Heart right ventricle (tissue), 16 donors: ENCODE results near the gene SLFN12L. TPM values are rescaled to one million over a fixed set of nuclear protein-coding genes. Genes with fewer than 3 reads are reported as not detected.

ENCODE experiments used
- ATAC-seq, 8 donors: fragments of 200-7000 bp; cut with Tn5 transposase; one replicate each; pipeline ENCODE4 v1.9.1; 2020; ENCODE audit warnings: mild to moderate bottlenecking in 8 of 8, moderate library complexity in 8 of 8, moderate number of reproducible peaks in 1 of 8
- DNase-seq, 2 donors: peaks; one replicate each; pipeline ENCODE4 v3.0.0-alpha.2; 2020
- H3K27ac ChIP-seq, 10 donors: fragments of 200-600 bp; sonication (generic) in 2 of 10; one replicate each; pipeline versions ENCODE4 v1.5.0 to v1.8.0; 2020 to 2022; ENCODE audit warnings: mild to moderate bottlenecking in 3 of 10
- H3K27me3 ChIP-seq, 7 donors: fragments of 200-600 bp; one replicate each; pipeline ENCODE4 v1.8.0; 2021 to 2022; ENCODE audit warnings: mild to moderate bottlenecking in 2 of 7
- H3K36me3 ChIP-seq, 9 donors: fragments of 200-600 bp; sonication (generic) in 1 of 9; one replicate each; pipeline versions ENCODE4 v1.5.0 to v1.8.0; 2020 to 2022; ENCODE audit warnings: mild to moderate bottlenecking in 2 of 9
- H3K4me1 ChIP-seq, 9 donors: fragments of 200-600 bp; sonication (generic) in 1 of 9; one replicate each; pipeline versions ENCODE4 v1.5.0 to v1.8.0; 2020 to 2022; ENCODE audit warnings: mild to moderate bottlenecking in 4 of 9
- H3K4me3 ChIP-seq, 10 donors: fragments of 200-600 bp; sonication (generic) in 2 of 10; one replicate each; pipeline versions ENCODE4 v1.5.0 to v1.8.0; 2020 to 2022; ENCODE audit warnings: mild to moderate bottlenecking in 7 of 10, moderate library complexity in 2 of 10
- H3K9me3 ChIP-seq, 11 donors: fragments of 200-600 bp in 10 of 11; sonication (generic) in 2 of 11; one replicate each; pipeline versions ENCODE4 v1.5.0 to v1.8.0; 2013 to 2022; ENCODE audit warnings: mild to moderate bottlenecking in 2 of 11, control low read depth in 1 of 11, moderate library complexity in 1 of 11
- WGBS, 2 donors: extraction: QIAGEN DNeasy Blood & Tissue Kit; methylation state at CpG; one replicate each; pipeline ENCODE4 v1.1.7; 2013; ENCODE audit warnings: inconsistent platforms in 1 of 2; 5-methylcytosine and 5-hydroxymethylcytosine counted together
- intact Hi-C, 10 donors: fragments of 100-400 bp; cut with DNase I; formaldehyde crosslinking; loops; one replicate each; pipeline versions ENCODE4 v1.11.1 to v1.14.2; 2022
- polyA plus RNA-seq, 2 donors: library from polyadenylated mRNA; stranded (reverse); fragments of 200-250 nt; gene quantifications; one replicate each; pipeline ENCODE4 v1.2.3, GENCODE V29; 2013
- total RNA-seq, 10 donors: library from RNA; stranded (reverse); fragmentation: NEBNext Ultra II Directional in 3 of 10; extraction: Animal tissue kit (Norgen Biotek cat#: 25700) in 3 of 10; gene quantifications; one replicate each; pipeline versions ENCODE4 v1.2.1 to v1.2.4, GENCODE V29; 2021 to 2023
- TF ChIP-seq, protein P1 (sequence below), 9 donors: fragments of 200-600 bp; sonication (generic) in 2 of 9; IDR thresholded peaks; one replicate each; pipeline versions ENCODE4 v1.5.0 to v1.8.0; 2021 to 2022; ENCODE audit warnings: antibody characterized with exemption in 9 of 9, mild to moderate bottlenecking in 5 of 9, moderate library complexity in 1 of 9
- donor health status: Arrhythmogenic right ventricular cardiomyopathy.
- donor health status: ischemic (EF 13 %, LVEDD 7.1; RV severe dilation, severe dysfunction).
- donor health status: healthy with polysubstance abuse.
- donor health status: DM: no; HTN: yes; CAD: no.
- donor health status: DM: no; HTN: no; CAD: no.
- donor health status: ischemic (EF 25% LVEDD 6.9; RV normal size, moderate dysfunction).
- donor health status: ischemic (EF 25% LVEDD 5.7; RV mildly dilated, moderate dysfunction).
- donor health status: healthy.
- donor health status: DM: yes; HTN: yes; CAD: no.
- donor health status: Ischemic cardiomyopathy.
- donor health status: ischemic (EF 35%, LVEDD 5.7; RV mildly dilated, moderate dysfunction).
- donor health status: nonischemic (EF 11% LVEDD 7.7; RV severe dilation, severe dysfunction).
- donor health status: DM: yes; HTN: yes; CAD: no.
- donor health status: PGD.
- donor health status: ischemic (EF 29% LVEDD 5.4; RV normal size, mild dysfunction).
- donor health status: nonischemic (EF 23%, LVEDD 6.1; RV moderate dilation, normal function).

The SLFN12L gene
- total and polyA plus RNA-seq, 12 donors: 0.06 to 4.5 (median 0.68) TPM

DNA sequence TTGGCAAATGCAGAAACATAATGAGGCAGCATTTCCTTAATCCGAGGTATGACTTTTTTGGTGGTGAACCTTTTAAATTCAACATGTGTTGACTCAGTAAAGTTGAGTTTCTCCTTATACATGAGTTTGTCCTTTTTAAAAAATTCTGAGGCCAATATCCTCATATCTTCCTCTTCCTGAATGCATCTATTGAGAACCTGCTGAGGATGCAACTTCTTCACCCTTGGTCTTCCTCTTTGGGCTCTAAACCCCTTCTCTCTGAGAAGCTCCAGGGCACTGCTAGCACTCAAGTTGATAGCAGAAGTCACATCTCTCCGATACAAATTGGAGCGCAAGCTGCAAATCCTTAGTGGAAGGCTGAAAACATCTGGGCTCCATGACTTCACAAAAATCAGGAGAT is 19.9 kb upstream of the SLFN12L start:
- no peaks in the 10 kb centered on the region for H3K9me3 ChIP-seq
- H3K27ac ChIP-seq: no peak overlapping the region
- H3K36me3 ChIP-seq: no peaks in the 10 kb centered on the region
- peaks cover 0 to 41% (median 10%) of the 10 kb centered on the region in 7 donors for H3K27me3 ChIP-seq
- H3K4me1 ChIP-seq: peaks cover 0 to 4% (median 0%) of the 10 kb centered on the region in 9 donors
- TF ChIP-seq, protein P1, sequence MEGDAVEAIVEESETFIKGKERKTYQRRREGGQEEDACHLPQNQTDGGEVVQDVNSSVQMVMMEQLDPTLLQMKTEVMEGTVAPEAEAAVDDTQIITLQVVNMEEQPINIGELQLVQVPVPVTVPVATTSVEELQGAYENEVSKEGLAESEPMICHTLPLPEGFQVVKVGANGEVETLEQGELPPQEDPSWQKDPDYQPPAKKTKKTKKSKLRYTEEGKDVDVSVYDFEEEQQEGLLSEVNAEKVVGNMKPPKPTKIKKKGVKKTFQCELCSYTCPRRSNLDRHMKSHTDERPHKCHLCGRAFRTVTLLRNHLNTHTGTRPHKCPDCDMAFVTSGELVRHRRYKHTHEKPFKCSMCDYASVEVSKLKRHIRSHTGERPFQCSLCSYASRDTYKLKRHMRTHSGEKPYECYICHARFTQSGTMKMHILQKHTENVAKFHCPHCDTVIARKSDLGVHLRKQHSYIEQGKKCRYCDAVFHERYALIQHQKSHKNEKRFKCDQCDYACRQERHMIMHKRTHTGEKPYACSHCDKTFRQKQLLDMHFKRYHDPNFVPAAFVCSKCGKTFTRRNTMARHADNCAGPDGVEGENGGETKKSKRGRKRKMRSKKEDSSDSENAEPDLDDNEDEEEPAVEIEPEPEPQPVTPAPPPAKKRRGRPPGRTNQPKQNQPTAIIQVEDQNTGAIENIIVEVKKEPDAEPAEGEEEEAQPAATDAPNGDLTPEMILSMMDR (IDR thresholded peaks at IDR 0.05): no peak
- WGBS, 2 donors: 75 to 84% methylated on average over 3 of the region's 3 CpGs
- intact Hi-C loops: loop anchor here in 1 of 10 donors (10.0 kb wide), 1 partner anchor 63 kb away; no protein-coding TSS in a partner anchor
- ATAC-seq: no peak
- no peak for DNase-seq
- no peak overlapping the region for H3K4me3 ChIP-seq

DNA sequence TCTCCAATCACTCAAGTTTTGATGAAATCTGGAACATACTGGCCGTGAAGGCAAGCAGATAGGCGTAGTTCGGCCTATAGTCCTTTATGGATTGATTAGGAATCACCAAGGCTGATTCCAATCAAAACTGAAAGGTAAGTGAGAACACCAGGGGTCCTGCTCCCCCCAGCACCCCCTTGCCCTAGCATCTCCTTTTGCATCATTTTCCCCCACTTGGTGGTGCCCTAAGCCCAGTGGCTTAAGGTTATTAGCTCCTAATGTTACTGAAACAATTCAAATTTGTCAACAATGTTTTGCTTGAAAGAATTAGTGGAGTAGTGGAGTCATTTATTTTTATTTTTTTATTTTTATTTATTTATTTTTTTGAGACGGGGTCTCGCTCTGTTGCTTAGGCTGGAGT is 18.2 kb upstream of the SLFN12L start:
- no peaks in the 10 kb centered on the region for H3K9me3 ChIP-seq
- intact Hi-C loops: loop anchor here in 1 of 10 donors (10.0 kb wide), 1 partner anchor 61 kb away; no protein-coding TSS in a partner anchor
- ATAC-seq: no peak
- no peak for DNase-seq
- no peak overlapping the region for H3K4me3 ChIP-seq
- H3K27me3 ChIP-seq: peaks cover 0 to 41% (median 10%) of the 10 kb centered on the region in 7 donors
- H3K36me3 ChIP-seq: no peaks in the 10 kb centered on the region
- TF ChIP-seq, protein P1 (IDR thresholded peaks at IDR 0.05): peak in 4 of 9 donors; percentile 11 to 23 (median 18)
- peaks cover 0 to 4% (median 0%) of the 10 kb centered on the region in 9 donors for H3K4me1 ChIP-seq
- WGBS, 2 donors: 89 to 90% methylated on average over 5 of the region's 5 CpGs
- no peak overlapping the region for H3K27ac ChIP-seq

DNA sequence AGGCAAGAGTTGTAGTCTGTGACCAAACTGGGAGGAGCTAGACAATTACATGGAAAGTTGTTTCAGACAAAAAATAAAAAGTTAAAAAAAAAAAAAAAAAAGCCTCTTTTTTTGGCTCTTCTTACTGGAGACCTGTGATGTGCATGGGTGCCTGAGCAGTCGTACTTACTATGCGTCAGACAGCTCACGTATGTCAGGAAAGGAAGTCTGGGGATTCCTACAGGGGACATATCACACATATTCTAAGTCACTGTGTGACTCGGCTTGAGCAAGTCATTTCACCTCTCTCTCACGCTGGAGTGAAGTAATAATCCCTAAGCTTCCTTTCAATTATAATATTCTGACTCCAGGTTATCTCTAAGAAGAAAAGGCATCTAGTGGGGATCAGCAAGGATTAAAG is 17.2 kb upstream of the SLFN12L start:
- WGBS, 2 donors: 65 to 70% methylated on average over 5 of the region's 5 CpGs

DNA sequence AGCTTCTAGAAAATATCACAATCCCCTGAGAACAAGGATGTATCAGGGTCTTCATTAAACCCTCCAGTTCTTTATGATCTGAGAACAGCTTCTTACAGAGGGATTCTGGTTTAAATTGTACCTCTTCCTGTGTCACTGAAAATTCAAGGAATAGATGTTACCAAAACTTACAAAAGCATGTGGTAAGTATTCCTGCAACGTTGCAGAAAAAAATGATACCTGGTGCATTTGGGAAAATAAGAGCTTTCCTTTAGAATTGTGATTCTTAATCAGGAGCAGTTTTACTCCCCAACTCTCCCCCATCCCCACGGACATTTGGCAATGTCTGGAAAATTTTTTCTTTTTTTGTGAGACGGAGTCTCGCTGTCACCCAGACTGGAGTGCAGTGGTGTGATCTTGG is 15.8 kb upstream of the SLFN12L start:
- no peak overlapping the region for H3K27ac ChIP-seq
- DNase-seq (no peak), ATAC-seq (no peak)
- TF ChIP-seq, protein P1 (IDR thresholded peaks at IDR 0.05): no peak
- no peaks in the 10 kb centered on the region for H3K9me3 ChIP-seq
- peaks cover 0 to 4% (median 0%) of the 10 kb centered on the region in 9 donors for H3K4me1 ChIP-seq
- intact Hi-C loops: loop anchor here in 1 of 10 donors (10.0 kb wide), 1 partner anchor 59 kb away; no protein-coding TSS in a partner anchor
- H3K36me3 ChIP-seq: no peaks in the 10 kb centered on the region
- WGBS, 2 donors: 77 to 80% methylated on average over 4 of the region's 4 CpGs
- H3K27me3 ChIP-seq: peaks cover 0 to 27% (median 2%) of the 10 kb centered on the region in 7 donors
- no peak overlapping the region for H3K4me3 ChIP-seq

More for the DNA sequence above, 17.2 kb upstream of the SLFN12L start:
- peaks cover 0 to 41% (median 10%) of the 10 kb centered on the region in 7 donors for H3K27me3 ChIP-seq
- no peaks in the 10 kb centered on the region for H3K9me3 ChIP-seq
- intact Hi-C loops: loop anchor here in 1 of 10 donors (10.0 kb wide), 1 partner anchor 60 kb away; no protein-coding TSS in a partner anchor
- no peak overlapping the region for H3K27ac ChIP-seq
- peaks cover 0 to 4% (median 0%) of the 10 kb centered on the region in 9 donors for H3K4me1 ChIP-seq
- no peaks in the 10 kb centered on the region for H3K36me3 ChIP-seq
- DNase-seq (no peak), ATAC-seq (no peak)
- H3K4me3 ChIP-seq: no peak overlapping the region
- TF ChIP-seq, protein P1 (IDR thresholded peaks at IDR 0.05): no peak
